ENCODE results near the gene SLC23A2.
A peak's percentile ranks its signal among the peaks of the same experiment; 100 is the strongest.

SLC23A2 gene

DNA sequence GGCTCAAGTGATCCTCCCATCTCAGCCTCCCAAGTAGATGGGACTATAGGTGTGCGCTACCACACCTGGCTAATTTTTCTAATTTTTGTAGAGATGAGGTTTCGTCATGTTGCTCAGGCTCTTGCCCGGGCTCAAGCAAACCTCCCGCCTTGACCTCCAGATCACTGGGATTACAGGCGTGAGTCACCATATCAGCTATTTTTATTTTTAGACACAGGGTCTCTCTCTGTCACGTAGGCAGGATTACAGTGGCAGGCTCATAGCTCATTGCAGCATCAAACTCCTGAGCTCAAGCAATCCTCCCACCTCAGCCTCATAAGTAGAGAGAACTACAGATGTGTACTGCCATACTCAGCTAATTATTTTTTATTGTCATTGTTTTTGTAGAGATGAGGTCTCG lies 41.7 kb downstream of the SLC23A2 start:
- H3K4me1 ChIP-seq (ENCODE audit: insufficient read depth, insufficient read length): no peaks in the 10 kb centered on the region
- no peaks in the 10 kb centered on the region for H3K36me3 ChIP-seq (ENCODE audit: insufficient read depth, insufficient read length, low read length)
- no peaks in the 10 kb centered on the region for H3K27me3 ChIP-seq (ENCODE audit: insufficient read depth, insufficient read length)
- no peak for DNase-seq (ENCODE audit: low read depth, low spot score)
- TF ChIP-seq SUZ12 (IDR thresholded peaks at IDR 0.05; ENCODE audit: extremely low read depth, insufficient read depth, insufficient read length): no peak
- no peak for TF ChIP-seq ZNF274 (IDR thresholded peaks at IDR 0.05; ENCODE audit: low read depth, low read length)
- TF ChIP-seq YY1 (IDR thresholded peaks at IDR 0.05; ENCODE audit: insufficient read depth, insufficient read length): no peak
- no peaks in the 10 kb centered on the region for H3K9me3 ChIP-seq (ENCODE audit: insufficient read depth, low read length)
- H3K9ac ChIP-seq (ENCODE audit: insufficient read length, low read depth): no peak overlapping the region
- no peak overlapping the region for H3K4me3 ChIP-seq (ENCODE audit: insufficient read length, low read depth)

DNA sequence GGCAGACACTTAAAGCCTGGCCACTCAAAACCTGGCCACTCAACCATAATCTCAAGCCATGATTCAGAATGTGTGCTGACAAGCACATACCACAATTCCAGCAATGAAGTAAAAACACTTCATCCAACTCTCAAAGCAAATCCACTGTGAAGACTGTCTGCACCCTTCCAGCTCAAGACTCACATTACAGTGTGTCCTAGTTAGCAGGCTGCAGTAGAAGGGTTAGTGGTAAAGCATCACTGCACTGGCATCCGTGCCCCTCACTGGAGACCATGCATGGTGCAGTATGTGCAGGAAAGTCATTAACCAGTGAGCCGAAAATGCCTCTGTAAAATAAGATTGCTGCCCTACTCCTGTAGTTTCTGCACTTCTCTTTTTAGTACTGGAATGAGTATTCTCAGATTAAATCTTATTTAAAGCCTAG lies 43.4 kb downstream of the SLC23A2 start:
- no peaks in the 10 kb centered on the region for H3K4me1 ChIP-seq (ENCODE audit: insufficient read depth, insufficient read length)
- no peak for TF ChIP-seq ZNF274 (IDR thresholded peaks at IDR 0.05; ENCODE audit: low read depth, low read length)
- no peak for TF ChIP-seq YY1 (IDR thresholded peaks at IDR 0.05; ENCODE audit: insufficient read depth, insufficient read length)
- no peak for TF ChIP-seq SUZ12 (IDR thresholded peaks at IDR 0.05; ENCODE audit: extremely low read depth, insufficient read depth, insufficient read length)
- no peak for DNase-seq (ENCODE audit: low read depth, low spot score)

DNA sequence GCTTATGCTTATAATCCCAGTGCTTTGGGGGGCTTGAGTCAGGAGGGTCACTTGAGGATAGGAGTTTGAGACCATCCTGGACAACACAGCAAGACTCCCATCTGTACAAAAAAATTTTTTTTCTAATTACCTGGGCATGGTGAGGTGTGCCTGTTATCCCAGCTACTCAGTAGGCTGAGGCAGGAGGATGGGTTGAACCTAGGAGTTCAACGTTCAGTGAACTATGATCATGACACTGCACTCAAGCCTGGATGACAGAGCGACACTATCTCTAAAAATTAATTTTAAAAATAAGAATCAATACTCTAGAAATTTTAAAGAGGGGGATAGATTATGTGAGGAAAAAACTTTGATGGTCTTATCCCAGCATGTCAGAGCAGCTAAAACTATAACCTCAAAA lies 44.1 kb downstream of the SLC23A2 start:
- TF ChIP-seq ZNF274 (IDR thresholded peaks at IDR 0.05; ENCODE audit: low read depth, low read length) (no peak), YY1 (IDR thresholded peaks at IDR 0.05; ENCODE audit: insufficient read depth, insufficient read length) (no peak), SUZ12 (IDR thresholded peaks at IDR 0.05; ENCODE audit: extremely low read depth, insufficient read depth, insufficient read length) (no peak)
- H3K9ac ChIP-seq (ENCODE audit: insufficient read length, low read depth): no peak overlapping the region
- no peaks in the 10 kb centered on the region for H3K4me1 ChIP-seq (ENCODE audit: insufficient read depth, insufficient read length)

More for the DNA sequence above, 43.4 kb downstream of the SLC23A2 start:
- no peak overlapping the region for H3K9ac ChIP-seq (ENCODE audit: insufficient read length, low read depth)
- no peaks in the 10 kb centered on the region for H3K27me3 ChIP-seq (ENCODE audit: insufficient read depth, insufficient read length)
- H3K36me3 ChIP-seq (ENCODE audit: insufficient read depth, insufficient read length, low read length): no peaks in the 10 kb centered on the region
- H3K9me3 ChIP-seq (ENCODE audit: insufficient read depth, low read length): no peaks in the 10 kb centered on the region
- no peak overlapping the region for H3K4me3 ChIP-seq (ENCODE audit: insufficient read length, low read depth)

DNA sequence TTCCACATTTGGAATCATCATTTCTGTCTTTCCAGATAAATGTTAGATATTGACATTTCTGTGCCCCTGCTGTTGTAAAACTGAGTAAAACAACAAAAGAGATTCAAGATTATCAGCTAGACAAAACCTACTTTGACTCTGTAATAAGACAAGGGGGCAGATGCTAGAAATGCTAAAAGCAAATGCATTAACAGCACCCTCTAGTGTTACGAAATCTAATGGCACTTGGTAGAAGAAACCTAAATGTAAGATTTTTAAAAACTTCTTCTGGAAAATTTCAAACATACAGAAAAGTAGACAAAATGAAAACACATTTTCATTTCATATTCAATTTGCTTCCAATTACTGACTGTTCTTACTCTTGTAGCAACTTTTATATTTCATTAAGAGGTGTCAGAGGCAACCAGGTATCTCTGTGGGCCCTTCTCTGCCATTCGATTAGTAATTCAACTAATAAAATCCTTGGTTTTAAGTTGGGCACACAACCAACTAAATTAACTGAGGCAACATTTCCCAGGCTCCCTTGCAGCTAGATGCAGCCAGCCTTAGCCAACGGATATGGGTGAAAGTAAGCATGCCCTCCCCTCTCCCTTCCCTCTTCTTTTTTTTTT lies 45.0 kb downstream of the SLC23A2 start:
- H3K9me3 ChIP-seq (ENCODE audit: insufficient read depth, low read length): 0 out of 2 replicates have a peak, but pooled peaks cover 5% of the 10 kb centered on the region
- DNase-seq (ENCODE audit: low read depth, low spot score): peak; percentile 54
- H3K27me3 ChIP-seq (ENCODE audit: insufficient read depth, insufficient read length): no peaks in the 10 kb centered on the region

More for the DNA sequence above, 44.1 kb downstream of the SLC23A2 start:
- H3K27me3 ChIP-seq (ENCODE audit: insufficient read depth, insufficient read length): no peaks in the 10 kb centered on the region
- H3K4me3 ChIP-seq (ENCODE audit: insufficient read length, low read depth): no peak overlapping the region
- DNase-seq (ENCODE audit: low read depth, low spot score): no peak
- no peaks in the 10 kb centered on the region for H3K36me3 ChIP-seq (ENCODE audit: insufficient read depth, insufficient read length, low read length)
- 0 out of 2 replicates have a peak, but pooled peaks cover 4% of the 10 kb centered on the region for H3K9me3 ChIP-seq (ENCODE audit: insufficient read depth, low read length)

DNA sequence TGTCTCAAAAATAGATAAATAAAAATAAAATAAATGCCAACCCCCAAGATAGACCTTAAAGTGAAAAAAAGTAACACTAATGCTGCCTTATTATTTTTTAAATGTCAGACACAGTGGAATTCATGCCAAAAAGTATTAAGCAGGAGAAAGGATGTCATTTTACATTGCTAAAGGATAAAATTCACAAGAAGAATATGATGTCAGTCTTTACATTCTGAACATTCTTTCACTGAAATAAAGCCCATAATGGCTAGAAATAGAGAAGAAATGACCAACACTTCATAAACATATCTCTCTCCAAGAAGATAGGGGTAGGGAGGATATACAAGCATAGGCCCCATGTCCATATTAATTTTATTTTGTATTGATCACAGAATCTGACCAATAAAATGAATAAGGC lies 47.4 kb downstream of the SLC23A2 start:
- no peak for DNase-seq (ENCODE audit: low read depth, low spot score)
- no peak overlapping the region for H3K4me3 ChIP-seq (ENCODE audit: insufficient read length, low read depth)
- H3K9me3 ChIP-seq (ENCODE audit: insufficient read depth, low read length): 0 out of 2 replicates have a peak, but pooled peaks cover 5% of the 10 kb centered on the region
- no peak overlapping the region for H3K9ac ChIP-seq (ENCODE audit: insufficient read length, low read depth)
- H3K27me3 ChIP-seq (ENCODE audit: insufficient read depth, insufficient read length): no peaks in the 10 kb centered on the region
- TF ChIP-seq YY1 (IDR thresholded peaks at IDR 0.05; ENCODE audit: insufficient read depth, insufficient read length): no peak
- TF ChIP-seq SUZ12 (IDR thresholded peaks at IDR 0.05; ENCODE audit: extremely low read depth, insufficient read depth, insufficient read length): no peak
- no peak for TF ChIP-seq ZNF274 (IDR thresholded peaks at IDR 0.05; ENCODE audit: low read depth, low read length)
- no peaks in the 10 kb centered on the region for H3K4me1 ChIP-seq (ENCODE audit: insufficient read depth, insufficient read length)
- no peaks in the 10 kb centered on the region for H3K36me3 ChIP-seq (ENCODE audit: insufficient read depth, insufficient read length, low read length)

More for the DNA sequence above, 45.0 kb downstream of the SLC23A2 start:
- Histone ChIP-seq H3K4me3 (ENCODE audit: insufficient read length, low read depth) (no peak overlapping the region), H3K9ac (ENCODE audit: insufficient read length, low read depth) (no peak overlapping the region), H3K4me1 (ENCODE audit: insufficient read depth, insufficient read length) (no peaks in the 10 kb centered on the region), H3K36me3 (ENCODE audit: insufficient read depth, insufficient read length, low read length) (no peaks in the 10 kb centered on the region)
- no peak for TF ChIP-seq ZNF274 (IDR thresholded peaks at IDR 0.05; ENCODE audit: low read depth, low read length)
- no peak for TF ChIP-seq SUZ12 (IDR thresholded peaks at IDR 0.05; ENCODE audit: extremely low read depth, insufficient read depth, insufficient read length)
- TF ChIP-seq YY1 (IDR thresholded peaks at IDR 0.05; ENCODE audit: insufficient read depth, insufficient read length): no peak

DNA sequence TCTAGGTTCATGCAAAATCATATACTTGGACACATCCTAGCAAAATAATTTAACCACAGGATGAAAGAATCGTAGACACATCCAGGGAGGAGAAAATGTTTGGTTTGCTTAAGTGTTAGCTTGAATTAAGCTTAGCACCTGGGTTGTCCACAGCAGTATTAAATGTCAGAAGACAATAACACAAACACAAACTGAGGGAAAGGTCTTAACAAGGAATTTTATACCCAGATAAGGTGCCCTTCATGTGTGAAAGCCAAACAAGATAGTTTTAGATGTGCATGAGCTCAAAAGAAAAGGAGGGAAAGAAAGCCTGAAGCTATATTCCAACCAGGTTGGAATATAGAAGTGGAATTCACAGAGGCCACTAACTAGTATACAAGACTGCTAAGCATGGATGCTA lies 49.1 kb downstream of the SLC23A2 start:
- H3K36me3 ChIP-seq (ENCODE audit: insufficient read depth, insufficient read length, low read length): no peaks in the 10 kb centered on the region
- 0 out of 2 replicates have a peak, but pooled peaks cover 5% of the 10 kb centered on the region for H3K9me3 ChIP-seq (ENCODE audit: insufficient read depth, low read length)
- no peaks in the 10 kb centered on the region for H3K27me3 ChIP-seq (ENCODE audit: insufficient read depth, insufficient read length)
- TF ChIP-seq SUZ12 (IDR thresholded peaks at IDR 0.05; ENCODE audit: extremely low read depth, insufficient read depth, insufficient read length) (no peak), YY1 (IDR thresholded peaks at IDR 0.05; ENCODE audit: insufficient read depth, insufficient read length) (no peak), ZNF274 (IDR thresholded peaks at IDR 0.05; ENCODE audit: low read depth, low read length) (no peak)
- no peak for DNase-seq (ENCODE audit: low read depth, low spot score)
- H3K9ac ChIP-seq (ENCODE audit: insufficient read length, low read depth): no peak overlapping the region
- H3K4me3 ChIP-seq (ENCODE audit: insufficient read length, low read depth): no peak overlapping the region
- peaks cover 3% of the 10 kb centered on the region for H3K4me1 ChIP-seq (ENCODE audit: insufficient read depth, insufficient read length)

DNA sequence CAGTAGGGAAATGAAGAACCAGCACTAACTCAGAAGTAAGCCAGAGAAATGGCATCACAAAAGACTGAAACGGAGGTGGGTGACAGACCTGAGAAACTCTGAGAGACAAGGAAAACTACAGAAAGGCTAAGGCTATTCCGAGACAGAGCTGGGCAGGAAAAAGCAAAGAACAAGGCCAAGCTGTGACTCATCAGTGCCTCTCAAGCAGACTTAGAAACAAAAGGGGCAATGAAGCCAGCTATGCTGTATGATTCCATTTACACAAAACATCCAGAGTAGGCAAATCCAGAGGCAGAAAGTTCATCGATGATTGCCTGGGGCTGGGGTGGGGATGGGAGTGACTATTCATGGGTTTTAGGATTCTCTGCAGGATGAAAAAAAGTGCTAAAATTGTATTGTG lies 50.0 kb downstream of the SLC23A2 start:
- Histone ChIP-seq H3K27me3 (ENCODE audit: insufficient read depth, insufficient read length) (no peaks in the 10 kb centered on the region), H3K9me3 (ENCODE audit: insufficient read depth, low read length) (0 out of 2 replicates have a peak, but pooled peaks cover 5% of the 10 kb centered on the region), H3K4me1 (ENCODE audit: insufficient read depth, insufficient read length) (peaks cover 3% of the 10 kb centered on the region), H3K36me3 (ENCODE audit: insufficient read depth, insufficient read length, low read length) (no peaks in the 10 kb centered on the region), H3K4me3 (ENCODE audit: insufficient read length, low read depth) (no peak overlapping the region), H3K9ac (ENCODE audit: insufficient read length, low read depth) (no peak overlapping the region)
- no peak for TF ChIP-seq ZNF274 (IDR thresholded peaks at IDR 0.05; ENCODE audit: low read depth, low read length)
- DNase-seq (ENCODE audit: low read depth, low spot score): peak; percentile 25

Data from NT2/D1 (cell line).